ENCODE measurements around the gene KLHL30. TPM values are rescaled to one million over a fixed set of nuclear protein-coding genes. Genes with fewer than 3 reads are reported as not detected.

The KLHL30 gene
- total and polyA plus RNA-seq, 8 donors: 0.06 to 1.0 (median 0.15) TPM

GRCh38 chr2:238149841-238150572 lies 11.5 kb downstream of the KLHL30 start:
- TF ChIP-seq, protein P1, sequence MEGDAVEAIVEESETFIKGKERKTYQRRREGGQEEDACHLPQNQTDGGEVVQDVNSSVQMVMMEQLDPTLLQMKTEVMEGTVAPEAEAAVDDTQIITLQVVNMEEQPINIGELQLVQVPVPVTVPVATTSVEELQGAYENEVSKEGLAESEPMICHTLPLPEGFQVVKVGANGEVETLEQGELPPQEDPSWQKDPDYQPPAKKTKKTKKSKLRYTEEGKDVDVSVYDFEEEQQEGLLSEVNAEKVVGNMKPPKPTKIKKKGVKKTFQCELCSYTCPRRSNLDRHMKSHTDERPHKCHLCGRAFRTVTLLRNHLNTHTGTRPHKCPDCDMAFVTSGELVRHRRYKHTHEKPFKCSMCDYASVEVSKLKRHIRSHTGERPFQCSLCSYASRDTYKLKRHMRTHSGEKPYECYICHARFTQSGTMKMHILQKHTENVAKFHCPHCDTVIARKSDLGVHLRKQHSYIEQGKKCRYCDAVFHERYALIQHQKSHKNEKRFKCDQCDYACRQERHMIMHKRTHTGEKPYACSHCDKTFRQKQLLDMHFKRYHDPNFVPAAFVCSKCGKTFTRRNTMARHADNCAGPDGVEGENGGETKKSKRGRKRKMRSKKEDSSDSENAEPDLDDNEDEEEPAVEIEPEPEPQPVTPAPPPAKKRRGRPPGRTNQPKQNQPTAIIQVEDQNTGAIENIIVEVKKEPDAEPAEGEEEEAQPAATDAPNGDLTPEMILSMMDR (IDR thresholded peaks at IDR 0.05): no peak
- H3K36me3 ChIP-seq: no peaks in the 10 kb centered on the region
- DNase-seq (peak in 1 of 4 donors; percentile 61), ATAC-seq (no peak)
- no peaks in the 10 kb centered on the region for H3K9me3 ChIP-seq
- H3K4me3 ChIP-seq: no peak overlapping the region
- H3K4me1 ChIP-seq: no peaks in the 10 kb centered on the region
- no peak overlapping the region for H3K27ac ChIP-seq
- intact Hi-C loops (cut with DNase I): no loop called here
- H3K27me3 ChIP-seq: no peaks in the 10 kb centered on the region

DNA sequence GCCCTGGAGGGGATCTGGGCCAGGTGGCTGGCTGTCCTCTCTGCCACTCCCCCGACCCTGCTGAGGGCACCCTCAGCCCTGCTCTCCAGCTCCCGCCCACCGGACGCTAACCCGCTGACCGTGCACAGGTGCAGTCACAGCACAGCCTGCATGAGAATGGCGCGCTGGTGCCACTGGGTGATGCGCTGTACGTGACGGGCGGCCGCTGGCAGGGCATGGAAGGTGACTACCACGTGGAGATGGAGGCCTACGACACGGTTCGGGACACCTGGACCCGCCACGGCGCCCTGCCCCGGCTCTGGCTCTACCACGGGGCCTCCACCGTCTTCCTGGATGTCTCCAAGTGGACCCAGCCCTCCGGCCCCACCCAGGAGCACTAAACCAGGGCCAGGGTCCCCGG lies 12.2 kb downstream of the KLHL30 start:
- intact Hi-C loops (cut with DNase I): no loop called here

DNA sequence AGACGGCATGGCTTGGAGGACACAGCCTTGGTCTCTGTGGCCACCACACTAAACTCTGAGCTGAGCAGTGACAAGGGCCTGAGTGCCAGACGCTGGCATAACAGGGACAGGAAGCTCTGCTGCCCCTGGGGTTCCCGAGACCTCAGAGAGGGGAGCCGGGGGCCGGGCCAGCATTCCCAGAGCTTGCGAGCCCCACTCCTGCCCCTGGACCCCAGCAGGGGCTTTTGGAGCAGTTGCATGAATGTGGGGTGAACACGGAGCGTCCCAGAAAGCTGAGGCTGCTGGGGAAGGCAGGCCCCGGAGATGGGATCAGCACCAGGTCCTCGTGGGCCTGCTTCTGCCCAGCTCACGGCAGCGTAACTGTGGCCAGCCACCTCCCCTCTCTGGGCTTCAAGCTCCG lies 12.7 kb downstream of the KLHL30 start:
- intact Hi-C loops (cut with DNase I): no loop called here
- Histone ChIP-seq H3K4me1 (no peaks in the 10 kb centered on the region), H3K9me3 (no peaks in the 10 kb centered on the region), H3K27me3 (no peaks in the 10 kb centered on the region), H3K4me3 (no peak overlapping the region), H3K27ac (no peak overlapping the region), H3K36me3 (no peaks in the 10 kb centered on the region)
- TF ChIP-seq, protein P1 (IDR thresholded peaks at IDR 0.05): no peak
- no peak for ATAC-seq
- peak in 1 of 4 donors; percentile 47 for DNase-seq

More for the DNA sequence above, 12.2 kb downstream of the KLHL30 start:
- no peaks in the 10 kb centered on the region for H3K36me3 ChIP-seq
- peak in 1 of 4 donors; percentile 80 for DNase-seq
- H3K4me1 ChIP-seq: no peaks in the 10 kb centered on the region
- TF ChIP-seq, protein P1 (IDR thresholded peaks at IDR 0.05): no peak
- no peak for ATAC-seq
- no peak overlapping the region for H3K4me3 ChIP-seq
- no peak overlapping the region for H3K27ac ChIP-seq
- H3K27me3 ChIP-seq: no peaks in the 10 kb centered on the region
- H3K9me3 ChIP-seq: no peaks in the 10 kb centered on the region

DNA sequence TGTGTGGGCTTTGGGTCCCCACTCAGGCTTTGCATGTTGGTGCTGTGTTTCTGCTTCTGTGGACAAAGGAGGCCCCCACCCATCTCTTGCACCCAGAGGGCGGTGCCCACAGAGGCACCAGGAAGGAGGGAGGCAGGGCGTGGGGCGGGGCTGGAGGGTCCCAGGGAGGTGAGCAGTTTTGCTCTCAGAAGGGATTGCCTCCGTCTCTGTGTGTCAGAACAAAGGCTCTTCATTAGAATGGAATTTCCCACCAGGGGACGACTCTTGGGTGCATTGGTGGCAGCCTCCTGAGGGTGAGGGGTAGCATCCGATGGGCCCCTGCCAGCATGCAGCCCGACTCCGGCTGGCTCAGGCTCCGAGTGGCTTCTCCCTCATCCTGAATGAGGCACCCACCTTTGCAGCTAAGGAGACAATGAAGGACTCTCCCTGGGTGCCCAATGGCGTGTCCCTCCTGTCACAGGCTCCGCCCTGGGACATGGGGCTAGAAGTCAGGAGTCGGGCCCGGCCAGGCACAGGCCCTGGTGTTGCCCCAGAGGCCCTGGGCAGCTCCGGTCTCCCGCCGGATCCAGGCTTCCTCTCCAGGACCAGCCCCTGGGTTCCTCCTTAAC lies 13.3 kb downstream of the KLHL30 start:
- H3K27me3 ChIP-seq: no peaks in the 10 kb centered on the region
- DNase-seq: no peak
- ATAC-seq: no peak
- no peaks in the 10 kb centered on the region for H3K4me1 ChIP-seq
- no peaks in the 10 kb centered on the region for H3K36me3 ChIP-seq
- intact Hi-C loops (cut with DNase I): no loop called here
- H3K9me3 ChIP-seq: no peaks in the 10 kb centered on the region
- no peak overlapping the region for H3K4me3 ChIP-seq
- TF ChIP-seq, protein P1 (IDR thresholded peaks at IDR 0.05): no peak
- no peak overlapping the region for H3K27ac ChIP-seq

All from left lung (tissue), 10 donors.